Upper lobe of right lung (tissue), 1 donor: Measurements from ENCODE around the gene LAMTOR2. TPM values are rescaled to one million over a fixed set of nuclear protein-coding genes. Genes with fewer than 3 reads are reported as not detected.

Source experiments
- ATAC-seq: fragments of 200-7000 bp; cut with Tn5 transposase; one replicate; pipeline ENCODE4 v1.9.1; 2020; ENCODE audit warnings: mild to moderate bottlenecking, moderate library complexity
- DNase-seq: peaks from one replicate; pipeline ENCODE4 v3.0.0-alpha.2; 2020
- H3K27ac ChIP-seq: fragments of 200-600 bp; one replicate; pipeline ENCODE4 v1.8.0; 2022
- H3K27me3 ChIP-seq: fragments of 200-600 bp; one replicate; pipeline ENCODE4 v1.8.0; 2022; ENCODE audit warnings: mild to moderate bottlenecking
- H3K36me3 ChIP-seq: fragments of 200-600 bp; one replicate; pipeline ENCODE4 v1.8.0; 2022
- H3K4me1 ChIP-seq: fragments of 200-600 bp; one replicate; pipeline ENCODE4 v1.8.0; 2022
- H3K4me3 ChIP-seq: fragments of 200-600 bp; one replicate; pipeline ENCODE4 v1.8.0; 2022; ENCODE audit warnings: mild to moderate bottlenecking
- H3K9me3 ChIP-seq: fragments of 200-600 bp; one replicate; pipeline ENCODE4 v1.8.0; 2022
- CTCF ChIP-seq: fragments of 200-600 bp; IDR thresholded peaks from one replicate; pipeline ENCODE4 v1.8.0; 2022; ENCODE audit warnings: antibody characterized with exemption
- intact Hi-C: fragments of 100-400 bp; cut with DNase I; formaldehyde crosslinking; loops from one replicate; pipeline ENCODE4 v1.11.0; 2022
- total RNA-seq: library from RNA; stranded (reverse); fragmentation: NEBNext Ultra II Directional; extraction: Animal tissue kit (Norgen Biotek cat#: 25700); gene quantifications from one replicate; pipeline ENCODE4 v1.2.1, GENCODE V29; 2021
- donor health status: DM: no; HTN: yes; CAD: no; lungs with severe emphysema.

The LAMTOR2 gene
- total RNA-seq, 1 donor from 2014 or later = 49.7 TPM

- H3K9me3 ChIP-seq = no peaks in the 10 kb centered on the region
- DNase-seq = no peak
Measured at GRCh38 chr1:156045076-156045475, 9.5 kb upstream of the LAMTOR2 start.

GRCh38 chr1:156048663-156049258 is 5.8 kb upstream of the LAMTOR2 start:
- H3K36me3 ChIP-seq = peaks cover 22% of the 10 kb centered on the region
- no peak for DNase-seq
- H3K4me1 ChIP-seq = no peaks in the 10 kb centered on the region
- TF ChIP-seq CTCF = no peak
- intact Hi-C loops = no loop called here
- H3K27ac ChIP-seq = no peak overlapping the region
- H3K4me3 ChIP-seq = no peak overlapping the region
- ATAC-seq = no peak
- H3K9me3 ChIP-seq = no peaks in the 10 kb centered on the region
- no peaks in the 10 kb centered on the region for H3K27me3 ChIP-seq

More at GRCh38 chr1:156045076-156045475, 9.5 kb upstream of the LAMTOR2 start:
- Histone ChIP-seq H3K36me3 (peaks cover 53% of the 10 kb centered on the region), H3K4me1 (no peaks in the 10 kb centered on the region), H3K27me3 (no peaks in the 10 kb centered on the region), H3K4me3 (no peak overlapping the region), H3K27ac (no peak overlapping the region)
- intact Hi-C loops = no loop called here
- no peak for ATAC-seq
- TF ChIP-seq CTCF = no peak

- no peak overlapping the region for H3K4me3 ChIP-seq
- H3K27ac ChIP-seq = no peak overlapping the region
- H3K36me3 ChIP-seq = peaks cover 10% of the 10 kb centered on the region
- no peak for ATAC-seq
- H3K4me1 ChIP-seq = peaks cover under 1% of the 10 kb centered on the region
- DNase-seq = no peak
- H3K9me3 ChIP-seq = no peaks in the 10 kb centered on the region
- H3K27me3 ChIP-seq = no peaks in the 10 kb centered on the region
- intact Hi-C loops = no loop called here
- TF ChIP-seq CTCF = no peak
Measured at GRCh38 chr1:156050376-156050775, 4.2 kb upstream of the LAMTOR2 start.

GRCh38 chr1:156051011-156051725 is 3.4 kb upstream of the LAMTOR2 start:
- TF ChIP-seq CTCF = no peak
- H3K4me3 ChIP-seq = no peak overlapping the region
- no peak for ATAC-seq
- no peaks in the 10 kb centered on the region for H3K9me3 ChIP-seq
- intact Hi-C loops = no loop called here
- DNase-seq = no peak
- H3K4me1 ChIP-seq = peaks cover 8% of the 10 kb centered on the region
- H3K36me3 ChIP-seq = peaks cover 10% of the 10 kb centered on the region
- H3K27ac ChIP-seq = no peak overlapping the region
- H3K27me3 ChIP-seq = no peaks in the 10 kb centered on the region

- peak overlapping the region; percentile 93 for H3K4me3 ChIP-seq
- DNase-seq (peak; percentile 83), ATAC-seq (peak; percentile 10)
- TF ChIP-seq CTCF = peak; percentile 33
- peaks cover 7% of the 10 kb centered on the region for H3K36me3 ChIP-seq
- H3K9me3 ChIP-seq = no peaks in the 10 kb centered on the region
- intact Hi-C loops = no loop called here
- H3K27me3 ChIP-seq = no peaks in the 10 kb centered on the region
- H3K27ac ChIP-seq = peak overlapping the region; percentile 42
- peaks cover 8% of the 10 kb centered on the region for H3K4me1 ChIP-seq
Measured at GRCh38 chr1:156052862-156053767, 1.5 kb upstream of the LAMTOR2 start.
